Lung microvascular endothelial cell (primary cell): ENCODE data around the gene CNTN5. TPM values are rescaled to one million over a fixed set of nuclear protein-coding genes. Genes with fewer than 3 reads are reported as not detected.

Source experiments
- DNase-seq, 2 donors: peaks; one replicate each; pipeline versions ENCODE4 v3.0.0 to v3.0.0-alpha.2; 2010; ENCODE audit warnings: low read depth in 2 of 2
- total RNA-seq: library from RNA; depleted of rRNA; stranded (reverse); fragments of >200 nt; gene quantifications from 2 replicates; pipeline ENCODE4 v1.2.1, GENCODE V29; 2014

CNTN5 gene
- total RNA-seq, 1 donor from 2014 or later, result not detected

- DNase-seq, result no peak
These were observed 1047.4 kb downstream of the CNTN5 start for GRCh38 chr11:100068116-100068515.

- no peak for DNase-seq
These were observed 1051.4 kb downstream of the CNTN5 start for GRCh38 chr11:100072131-100072530.

- no peak for DNase-seq
These were observed 1059.6 kb downstream of the CNTN5 start for GRCh38 chr11:100080381-100080780.

- no peak for DNase-seq
These were observed 1060.1 kb downstream of the CNTN5 start for GRCh38 chr11:100080821-100081220.

- DNase-seq, result no peak
These were observed 1072.9 kb downstream of the CNTN5 start for GRCh38 chr11:100093698-100094097.

- DNase-seq, result no peak
These were observed 1073.5 kb downstream of the CNTN5 start for GRCh38 chr11:100094121-100094865.

- DNase-seq, result no peak
These were observed 1075.1 kb downstream of the CNTN5 start for GRCh38 chr11:100095809-100096208.

GRCh38 chr11:100098560-100098959 lies 1077.8 kb downstream of the CNTN5 start:
- DNase-seq, result no peak

- DNase-seq, result no peak
These were observed 1084.7 kb downstream of the CNTN5 start for GRCh38 chr11:100105255-100105981.

- DNase-seq, result no peak
These were observed 1085.2 kb downstream of the CNTN5 start for GRCh38 chr11:100105982-100106358.

GRCh38 chr11:100119176-100119575 lies 1098.4 kb downstream of the CNTN5 start:
- no peak for DNase-seq

GRCh38 chr11:100133114-100133513 lies 1112.4 kb downstream of the CNTN5 start:
- no peak for DNase-seq

GRCh38 chr11:100141201-100141600 lies 1120.5 kb downstream of the CNTN5 start:
- DNase-seq, result no peak

GRCh38 chr11:100151944-100152343 lies 1131.2 kb downstream of the CNTN5 start:
- DNase-seq, result no peak

GRCh38 chr11:100152766-100153165 lies 1132.0 kb downstream of the CNTN5 start:
- no peak for DNase-seq

- no peak for DNase-seq
These were observed 1142.7 kb downstream of the CNTN5 start for GRCh38 chr11:100163471-100163870.

- no peak for DNase-seq
These were observed 1154.1 kb downstream of the CNTN5 start for GRCh38 chr11:100174881-100175280.

- no peak for DNase-seq
These were observed 1155.7 kb downstream of the CNTN5 start for GRCh38 chr11:100176456-100176855.

GRCh38 chr11:100177651-100178050 lies 1156.9 kb downstream of the CNTN5 start:
- no peak for DNase-seq

GRCh38 chr11:100182350-100182749 lies 1161.6 kb downstream of the CNTN5 start:
- DNase-seq, result no peak

- no peak for DNase-seq
These were observed 1162.2 kb downstream of the CNTN5 start for GRCh38 chr11:100182927-100183326.

GRCh38 chr11:100185588-100185987 lies 1164.8 kb downstream of the CNTN5 start:
- DNase-seq, result no peak
